Stimulated activated CD4-positive, alpha-beta T cell treated with anti-CD3 and anti-CD28 coated beads, Interleukin-4, amount 100 ng/mL, for 24 hours (primary cell): ENCODE measurements around the gene ILF3.

Experiments
- DNase-seq: peaks from one replicate; pipeline ENCODE4 v3.0.0-alpha.2; 2020

Gene ILF3

GRCh38 chr19:10706990-10707389 is 52.8 kb downstream of the ILF3 start:
- no peak for DNase-seq

GRCh38 chr19:10707440-10707839 is 53.3 kb downstream of the ILF3 start:
- no peak for DNase-seq

- DNase-seq, result no peak
Observed at GRCh38 chr19:10708291-10708690, 54.1 kb downstream of the ILF3 start.

GRCh38 chr19:10712045-10712444 is 57.9 kb downstream of the ILF3 start:
- no peak for DNase-seq

GRCh38 chr19:10712754-10713153 is 58.6 kb downstream of the ILF3 start:
- no peak for DNase-seq

GRCh38 chr19:10713317-10713716 is 59.2 kb downstream of the ILF3 start:
- DNase-seq, result no peak

GRCh38 chr19:10717054-10717355 is 62.9 kb downstream of the ILF3 start:
- no peak for DNase-seq

- peak; percentile 98 for DNase-seq
Observed at GRCh38 chr19:10717356-10718204, 63.4 kb downstream of the ILF3 start, which contains the start of gene DNM2. DNM2 (plus strand) TSS chr19:10718079; CDS start chr19:10718243, 164 bp downstream.

- peak; percentile 59 for DNase-seq
Observed at GRCh38 chr19:10718205-10719196, 64.4 kb downstream of the ILF3 start.

GRCh38 chr19:10719466-10719961 is 65.4 kb downstream of the ILF3 start:
- no peak for DNase-seq

- DNase-seq, result no peak
Observed at GRCh38 chr19:10720607-10721125, 66.5 kb downstream of the ILF3 start.

- no peak for DNase-seq
Observed at GRCh38 chr19:10723591-10723990, 69.4 kb downstream of the ILF3 start.

GRCh38 chr19:10724573-10725071 is 70.5 kb downstream of the ILF3 start:
- no peak for DNase-seq

- no peak for DNase-seq
Observed at GRCh38 chr19:10725415-10725814, 71.3 kb downstream of the ILF3 start.

GRCh38 chr19:10726268-10726667 is 72.1 kb downstream of the ILF3 start:
- no peak for DNase-seq

- DNase-seq, result no peak
Observed at GRCh38 chr19:10727685-10728201, 73.6 kb downstream of the ILF3 start.

GRCh38 chr19:10729411-10729810 is 75.3 kb downstream of the ILF3 start:
- DNase-seq, result no peak

GRCh38 chr19:10730932-10731331 is 76.8 kb downstream of the ILF3 start:
- no peak for DNase-seq

GRCh38 chr19:10735741-10736140 is 81.6 kb downstream of the ILF3 start:
- DNase-seq, result no peak

- DNase-seq, result no peak
Observed at GRCh38 chr19:10736189-10736588, 82.0 kb downstream of the ILF3 start.

GRCh38 chr19:10736916-10737551 is 82.9 kb downstream of the ILF3 start:
- no peak for DNase-seq

- DNase-seq, result no peak
Observed at GRCh38 chr19:10737722-10738121, 83.6 kb downstream of the ILF3 start.
